Left renal cortex interstitium (tissue), 4 donors: ENCODE results near the gene GAB4. TPM values are rescaled to one million over a fixed set of nuclear protein-coding genes. Genes with fewer than 3 reads are reported as not detected.
"Not testable (repeated sequence)": the region's sequence is repeated elsewhere in the genome, so short reads cannot be mapped to it uniquely, and the experiment has no call there.

Experiments
- DNase-seq, 4 donors: peaks; one replicate each; pipeline ENCODE4 v3.0.0-alpha.2; 2013; ENCODE audit warnings: low read depth in 4 of 4, low spot score in 2 of 4, missing footprints in 1 of 4
- polyA plus RNA-seq, 4 donors: library from polyadenylated mRNA; unstranded; fragments of 120-200 nt; gene quantifications; one replicate each; pipeline ENCODE4 v1.2.1, GENCODE V29; 2013; ENCODE audit not compliant: insufficient read length in 4 of 4

Gene GAB4, protein sequence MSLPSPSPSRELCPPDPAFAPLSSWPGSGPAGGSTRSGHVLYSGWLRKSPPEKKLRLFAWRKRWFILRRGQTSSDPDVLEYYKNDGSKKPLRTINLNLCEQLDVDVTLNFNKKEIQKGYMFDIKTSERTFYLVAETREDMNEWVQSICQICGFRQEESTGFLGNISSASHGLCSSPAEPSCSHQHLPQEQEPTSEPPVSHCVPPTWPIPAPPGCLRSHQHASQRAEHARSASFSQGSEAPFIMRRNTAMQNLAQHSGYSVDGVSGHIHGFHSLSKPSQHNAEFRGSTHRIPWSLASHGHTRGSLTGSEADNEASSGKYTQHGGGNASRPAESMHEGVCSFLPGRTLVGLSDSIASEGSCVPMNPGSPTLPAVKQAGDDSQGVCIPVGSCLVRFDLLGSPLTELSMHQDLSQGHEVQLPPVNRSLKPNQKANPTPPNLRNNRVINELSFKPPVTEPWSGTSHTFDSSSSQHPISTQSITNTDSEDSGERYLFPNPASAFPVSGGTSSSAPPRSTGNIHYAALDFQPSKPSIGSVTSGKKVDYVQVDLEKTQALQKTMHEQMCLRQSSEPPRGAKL
- polyA plus RNA-seq, result not detected

DNA sequence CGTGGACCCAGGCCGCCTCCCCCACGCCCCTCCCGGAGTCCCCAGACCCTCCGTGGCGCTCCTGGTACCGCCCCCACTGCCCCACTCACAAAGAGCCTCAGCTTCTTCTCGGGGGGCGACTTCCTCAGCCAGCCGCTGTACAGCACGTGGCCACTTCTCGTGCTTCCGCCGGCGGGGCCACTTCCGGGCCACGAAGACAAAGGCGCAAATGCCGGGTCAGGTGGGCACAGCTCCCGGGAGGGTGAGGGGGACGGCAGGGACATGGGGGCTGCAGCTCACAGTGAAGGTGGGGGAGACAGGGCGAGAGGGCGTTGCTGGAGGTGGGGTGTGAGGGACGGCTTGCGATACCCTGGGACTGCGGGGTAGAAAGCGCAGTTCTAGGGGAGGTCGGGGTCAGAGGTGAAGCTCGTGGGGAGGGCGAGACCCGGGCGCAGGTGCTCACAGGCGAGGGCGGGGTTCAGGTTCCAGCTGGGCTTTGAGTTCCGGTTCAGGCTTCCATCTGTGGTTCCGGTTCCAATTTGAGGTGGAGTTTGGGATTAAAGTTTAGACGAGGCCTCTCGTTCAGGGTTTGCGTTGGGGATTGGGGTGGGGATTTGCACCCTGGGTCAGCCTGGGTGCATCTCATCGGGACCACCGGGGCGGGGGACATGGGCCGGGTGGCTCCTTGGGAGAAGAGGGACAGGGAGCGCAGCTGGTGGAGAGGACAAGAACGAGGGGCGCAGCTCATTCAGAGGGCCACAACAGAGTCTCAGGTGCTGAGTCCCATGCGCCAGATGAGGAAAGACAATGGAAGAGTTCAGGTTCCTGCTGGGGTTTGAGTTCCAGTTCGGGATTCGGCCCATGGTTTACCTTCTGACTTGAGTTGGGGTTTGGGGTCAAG lies at the start of gene GAB4:
GAB4 (minus strand) TSS at position 371 of the 880 bp plus-strand sequence; CDS start at position 263, 108 bp downstream.
- no peak for DNase-seq

DNA sequence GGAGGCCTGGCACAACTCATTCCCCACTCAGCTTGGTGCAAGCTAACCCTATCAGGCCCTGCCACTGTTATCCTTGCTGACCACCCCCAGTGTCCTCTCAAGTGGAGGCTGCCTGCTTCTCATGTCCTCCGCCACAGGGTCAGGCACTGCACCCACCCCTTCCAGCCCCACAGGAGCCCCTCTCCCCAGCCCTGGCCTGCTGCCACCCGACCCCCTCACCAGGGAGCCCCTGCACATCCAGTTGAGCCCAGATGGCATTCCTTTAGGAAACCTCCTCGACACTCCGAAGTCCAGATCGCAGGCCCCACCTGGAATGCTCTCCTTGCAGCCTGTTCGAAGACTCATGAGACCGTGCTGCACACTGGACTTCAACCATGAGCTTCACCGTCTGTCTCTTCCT lies 48.8 kb upstream of the GAB4 start:
- DNase-seq, result no peak

GRCh38 chr22:17056058-17056457 lies 48.0 kb upstream of the GAB4 start:
- DNase-seq, result no peak

- no peak for DNase-seq
Measured at GRCh38 chr22:17047656-17048055, 39.6 kb upstream of the GAB4 start.

- DNase-seq, result no peak
Measured at GRCh38 chr22:17046566-17047348, 38.7 kb upstream of the GAB4 start.

DNA sequence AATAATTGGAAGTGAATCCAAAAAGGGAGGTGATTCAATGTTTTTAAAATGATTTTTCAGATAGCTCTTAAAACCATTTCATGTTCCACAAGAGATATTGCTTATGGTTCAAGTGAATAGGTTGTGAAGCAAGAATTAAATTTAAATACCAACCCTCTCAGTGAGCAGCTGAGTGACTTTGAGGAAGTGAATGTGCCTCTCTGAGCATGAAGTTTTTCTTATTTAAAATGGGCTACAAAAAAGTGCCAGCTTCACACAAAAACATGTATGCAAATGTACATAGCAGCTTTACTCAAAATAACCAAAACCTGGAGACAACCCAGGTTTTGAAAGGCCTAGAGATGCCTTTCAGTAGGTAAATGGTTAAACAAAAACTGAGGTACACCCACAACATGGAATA lies 35.5 kb upstream of the GAB4 start:
- DNase-seq, result no peak

DNA sequence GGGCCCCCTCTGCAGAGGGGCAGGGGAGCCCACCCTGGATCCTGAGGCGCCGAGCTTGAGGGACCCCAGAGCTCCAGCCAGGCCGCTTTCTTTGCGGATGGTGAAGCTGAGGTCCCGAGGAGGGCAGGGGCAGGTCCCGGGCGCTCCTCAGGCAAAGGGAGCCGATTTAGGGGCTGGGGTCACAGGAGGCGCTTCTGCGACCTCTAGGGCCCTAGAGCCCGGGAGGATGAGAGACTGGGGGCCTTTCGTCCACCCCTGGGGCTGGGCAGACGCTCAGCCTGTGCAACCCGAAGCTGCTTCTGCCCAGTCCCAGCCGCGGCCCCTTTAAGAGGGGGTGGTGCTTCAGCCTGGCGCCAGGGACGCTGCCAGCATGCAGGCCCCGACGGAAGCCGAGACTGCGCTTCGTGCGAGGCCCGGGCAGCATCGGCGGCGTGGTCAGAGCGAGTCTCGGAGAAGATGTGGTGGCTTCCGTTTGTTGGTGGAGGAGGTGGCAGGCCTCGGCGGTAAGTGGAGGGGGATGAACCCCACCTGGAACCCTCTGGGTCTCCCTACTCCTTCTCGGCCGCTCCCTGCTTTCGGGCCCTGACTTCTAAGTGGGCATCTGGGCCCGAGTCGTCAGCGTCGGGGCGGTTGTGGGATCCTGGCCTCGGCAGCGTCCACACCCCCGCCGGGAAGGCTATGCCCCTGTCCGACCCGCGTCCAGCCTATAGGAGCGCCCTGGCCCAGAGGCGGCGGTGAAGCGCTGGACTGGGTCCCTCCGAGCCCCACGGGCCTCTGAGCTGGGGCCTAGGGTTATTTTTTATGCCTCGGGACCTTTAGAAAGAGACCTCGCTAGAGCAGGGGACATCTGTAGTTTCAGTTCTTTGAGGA lies 29.1 kb upstream of the GAB4 start:
- not testable (repeated sequence) for DNase-seq

GRCh38 chr22:17035976-17036841 lies 28.2 kb upstream of the GAB4 start:
- DNase-seq, result not testable (repeated sequence)

DNA sequence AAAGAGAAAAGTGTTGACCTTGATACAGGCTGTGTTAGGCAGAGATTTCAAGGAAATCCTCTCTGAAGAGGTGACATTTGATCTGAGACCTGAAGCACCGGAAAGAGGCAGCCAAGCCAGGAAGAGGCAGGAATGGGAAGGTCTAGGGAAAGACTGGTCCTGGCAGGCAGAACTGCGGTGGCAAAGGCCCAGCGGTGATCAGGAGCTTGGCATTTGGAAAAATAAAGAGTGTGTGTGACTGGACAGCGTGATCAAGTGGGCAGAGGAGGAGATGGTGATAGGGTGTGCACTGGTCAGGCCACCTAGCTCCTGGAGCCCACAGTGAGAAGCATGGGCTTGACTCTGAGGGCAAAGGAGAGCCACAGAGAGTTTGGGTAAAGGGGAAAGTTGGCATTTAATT lies 27.2 kb upstream of the GAB4 start:
- DNase-seq, result no peak

GRCh38 chr22:17034532-17034931 lies 26.5 kb upstream of the GAB4 start:
- not testable (repeated sequence) for DNase-seq

DNA sequence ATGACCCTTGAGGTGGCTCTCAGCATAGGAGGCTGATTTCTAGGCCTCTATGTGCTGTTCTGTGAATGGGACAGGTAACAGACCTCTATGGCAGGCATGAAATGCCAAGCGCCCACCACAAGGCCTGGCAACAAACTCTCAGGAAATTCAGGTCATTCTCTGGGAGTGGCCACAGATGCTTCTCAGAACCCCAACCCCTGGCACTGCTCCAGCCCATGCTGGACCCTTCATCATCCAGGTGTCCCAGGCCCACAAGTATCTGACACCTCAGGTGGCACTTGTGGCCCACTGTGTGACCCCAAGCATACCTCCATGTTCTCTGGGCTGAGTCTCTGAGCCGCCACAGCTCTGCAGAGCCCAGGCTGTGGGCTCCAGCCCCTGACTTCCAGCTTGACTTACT lies 24.3 kb upstream of the GAB4 start:
- DNase-seq, result not testable (repeated sequence)

DNA sequence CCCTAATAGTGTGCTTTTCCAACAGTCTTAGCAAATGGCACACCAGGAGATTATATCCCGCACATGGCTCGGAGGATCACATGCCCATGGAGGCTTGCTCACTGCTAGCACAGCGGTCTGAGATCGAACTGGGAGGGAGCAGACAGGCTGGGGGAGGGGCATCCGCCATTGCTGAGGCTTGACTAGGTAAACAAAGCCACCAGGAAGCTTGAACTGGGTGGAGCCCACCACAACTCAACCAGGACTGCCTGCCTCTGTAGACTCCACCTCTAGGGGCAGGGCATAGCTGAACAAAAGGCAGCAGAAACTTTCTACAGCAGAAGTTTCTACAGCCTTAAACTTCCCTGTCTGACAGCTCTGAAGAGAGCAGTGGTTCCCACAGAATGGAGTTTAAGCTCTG lies 16.4 kb upstream of the GAB4 start:
- not testable (repeated sequence) for DNase-seq

- not testable (repeated sequence) for DNase-seq
Measured at GRCh38 chr22:17015552-17015951, 7.5 kb upstream of the GAB4 start.

DNA sequence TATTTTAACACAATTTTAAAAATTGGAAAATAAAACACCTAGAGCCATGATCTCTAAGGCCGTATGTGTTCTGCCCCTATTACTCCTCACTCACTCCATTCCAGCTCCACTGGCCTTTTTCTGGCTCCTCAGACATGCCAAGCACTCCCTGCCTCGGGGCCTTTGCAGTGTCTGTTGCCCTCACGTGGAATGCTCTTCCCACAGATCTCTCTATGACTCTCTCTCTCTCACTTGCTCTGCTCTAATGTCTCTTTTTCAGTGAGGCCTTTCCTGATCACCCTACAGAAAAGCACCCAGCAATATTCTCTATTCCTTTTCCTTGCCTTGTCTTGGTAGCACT lies 6.0 kb upstream of the GAB4 start:
- not testable (repeated sequence) for DNase-seq

- DNase-seq, result no peak
Measured at GRCh38 chr22:17013396-17014100, 5.5 kb upstream of the GAB4 start.

GRCh38 chr22:17012267-17012666 lies 4.2 kb upstream of the GAB4 start:
- DNase-seq, result no peak

DNA sequence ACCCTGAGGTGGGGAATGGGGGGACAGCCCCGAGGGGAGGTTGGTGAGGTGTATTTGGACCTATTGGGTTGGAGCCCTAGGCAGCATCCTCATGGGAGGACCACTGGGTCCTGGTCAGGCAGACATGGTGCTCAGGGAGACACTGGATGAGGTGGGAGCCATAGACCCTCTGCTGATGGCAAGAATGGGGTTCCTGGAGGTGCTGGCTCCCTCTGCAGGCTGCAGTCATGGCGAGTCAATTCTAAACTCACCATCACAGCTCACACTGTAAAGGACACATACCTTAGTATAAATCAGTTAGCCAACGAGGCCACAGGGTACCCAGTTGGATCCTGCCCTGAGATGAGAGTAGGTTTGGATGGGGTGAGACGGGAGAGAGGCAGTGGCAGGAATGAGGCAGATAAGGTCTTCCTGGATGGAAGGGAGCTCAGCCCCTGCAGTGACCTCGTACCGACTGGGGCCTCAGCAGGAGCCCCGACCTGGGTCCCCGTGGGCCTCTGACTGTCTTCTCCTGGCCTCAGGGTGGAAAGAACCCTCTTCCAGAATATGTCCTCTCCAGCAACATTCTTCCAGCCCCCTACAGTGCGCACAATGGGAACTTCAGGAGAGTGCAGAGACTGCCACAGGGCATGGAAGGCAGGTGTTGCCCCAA lies 1.7 kb upstream of the GAB4 start:
- no peak for DNase-seq
